Raji (cell line): ENCODE data around the gene CFAP77.

Experiments used
- POLR2A ChIP-seq: IDR thresholded peaks from 2 replicates; pipeline ENCODE4 v1.6.1; 2011; ENCODE audit warnings: low read depth, low read length, control low read depth; ENCODE audit not compliant: insufficient read depth

The CFAP77 gene

DNA sequence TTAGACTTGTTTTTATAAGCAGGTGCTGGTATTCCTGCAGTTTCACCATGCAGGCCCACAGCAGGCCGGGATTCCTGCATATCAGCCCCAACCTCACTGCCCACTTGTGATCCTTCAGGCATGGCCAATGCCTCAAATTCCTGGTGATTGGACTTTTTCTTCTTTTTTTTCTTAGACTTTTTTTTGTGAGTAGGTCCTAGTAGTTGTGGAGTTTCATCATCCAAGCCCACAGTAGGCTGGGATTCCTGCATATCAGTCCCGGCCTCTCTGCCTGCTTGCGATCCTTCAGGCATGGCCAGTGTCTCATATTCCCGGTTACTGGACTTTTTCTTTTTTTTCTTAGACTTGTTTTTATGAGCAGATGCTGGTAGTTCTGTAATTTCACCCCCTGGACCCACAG lies 8.2 kb upstream of the CFAP77 start:
- TF ChIP-seq POLR2A, result no peak

- no peak for TF ChIP-seq POLR2A
These were observed 5.7 kb upstream of the CFAP77 start for GRCh38 chr9:132404228-132404881.

GRCh38 chr9:132406554-132407122 lies 3.4 kb upstream of the CFAP77 start, which contains the start of gene TTF1:
Gene TTF1, minus strand, starts transcription at chr9:132406840. Its CDS starts 4,019 bp downstream, at chr9:132402821.
- TF ChIP-seq POLR2A, result peak; percentile 81

GRCh38 chr9:132407196-132407595 lies 2.8 kb upstream of the CFAP77 start:
- no peak for TF ChIP-seq POLR2A

DNA sequence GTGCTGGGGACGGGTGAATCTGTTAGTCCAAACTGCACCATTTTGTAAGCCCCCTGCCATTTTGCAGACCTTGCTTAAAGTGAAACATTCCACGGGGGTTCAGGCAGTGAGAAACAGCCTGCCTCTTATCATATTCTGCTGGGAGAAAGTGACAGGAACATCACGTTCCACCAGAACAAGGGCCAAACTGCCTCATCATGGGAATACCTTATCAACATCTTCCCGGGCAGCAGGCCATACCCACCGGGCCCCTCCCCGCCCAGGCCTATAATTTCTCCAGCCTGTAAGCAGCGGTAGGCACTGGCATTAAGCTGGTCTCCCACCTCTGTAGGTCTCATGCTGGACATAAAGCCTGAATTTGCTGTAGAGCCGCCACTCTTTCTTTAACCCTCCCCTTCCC lies 1.5 kb upstream of the CFAP77 start:
- no peak for TF ChIP-seq POLR2A

DNA sequence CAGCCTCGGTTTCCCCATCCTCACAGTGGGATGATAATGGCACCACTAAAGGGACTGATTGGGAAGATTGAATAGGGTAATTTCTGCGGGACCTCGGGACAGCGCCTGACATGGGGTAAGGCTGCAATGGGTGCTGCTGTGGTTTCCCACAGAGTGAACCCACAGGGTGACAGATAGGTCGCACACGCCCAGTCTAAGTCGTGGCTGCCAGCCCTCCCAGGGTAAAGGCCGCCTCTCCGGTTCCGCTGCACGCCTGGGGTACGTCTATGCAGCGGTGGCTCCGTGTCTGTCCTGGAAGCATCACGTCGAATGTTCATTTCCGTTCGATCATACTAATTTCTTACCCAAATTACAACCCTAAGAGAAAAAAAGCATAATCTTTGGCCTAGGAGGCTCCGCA lies 631 bp downstream of the CFAP77 start:
- TF ChIP-seq POLR2A, result no peak

- TF ChIP-seq POLR2A, result no peak
These were observed 1.1 kb downstream of the CFAP77 start for GRCh38 chr9:132411091-132411508.

DNA sequence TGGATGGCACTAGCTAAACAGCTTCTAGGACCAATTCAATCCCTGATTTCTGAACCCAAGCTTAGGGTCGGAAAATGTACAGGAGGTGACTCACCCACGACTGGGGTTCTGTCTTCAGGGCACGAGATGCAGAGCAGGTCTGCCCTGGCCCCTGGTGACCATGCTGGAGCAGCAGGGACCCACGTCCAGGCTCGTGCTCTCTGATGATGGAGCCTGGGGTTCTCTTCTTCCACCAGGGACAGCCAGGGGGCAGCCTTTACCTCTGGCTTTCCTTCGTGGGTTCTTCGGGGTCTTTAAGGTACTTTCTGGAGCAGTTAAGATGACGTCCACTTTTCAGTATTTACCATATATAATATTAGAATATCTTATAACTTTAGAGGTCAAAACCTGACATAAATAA lies 2.1 kb downstream of the CFAP77 start:
- TF ChIP-seq POLR2A, result no peak

- no peak for TF ChIP-seq POLR2A
These were observed 3.9 kb downstream of the CFAP77 start for GRCh38 chr9:132413926-132414325.

DNA sequence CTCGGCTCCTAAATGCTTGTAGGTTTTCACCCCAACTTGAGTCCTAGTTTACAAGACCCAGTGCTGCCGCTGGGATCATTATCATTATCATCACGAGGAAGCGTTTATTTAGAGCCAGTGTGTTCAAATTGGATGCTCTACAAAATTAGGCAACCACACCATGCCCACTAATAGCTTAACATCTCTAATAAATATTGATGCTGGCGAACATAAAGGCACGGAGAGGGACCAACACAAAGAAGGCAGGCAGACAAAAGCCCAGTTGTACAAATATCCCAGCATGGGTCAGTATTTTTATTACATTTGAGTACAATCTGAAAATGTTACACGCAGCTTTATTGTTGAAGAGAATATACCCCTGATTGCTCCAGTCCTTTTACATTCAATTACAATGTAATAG lies 4.7 kb downstream of the CFAP77 start:
- no peak for TF ChIP-seq POLR2A

DNA sequence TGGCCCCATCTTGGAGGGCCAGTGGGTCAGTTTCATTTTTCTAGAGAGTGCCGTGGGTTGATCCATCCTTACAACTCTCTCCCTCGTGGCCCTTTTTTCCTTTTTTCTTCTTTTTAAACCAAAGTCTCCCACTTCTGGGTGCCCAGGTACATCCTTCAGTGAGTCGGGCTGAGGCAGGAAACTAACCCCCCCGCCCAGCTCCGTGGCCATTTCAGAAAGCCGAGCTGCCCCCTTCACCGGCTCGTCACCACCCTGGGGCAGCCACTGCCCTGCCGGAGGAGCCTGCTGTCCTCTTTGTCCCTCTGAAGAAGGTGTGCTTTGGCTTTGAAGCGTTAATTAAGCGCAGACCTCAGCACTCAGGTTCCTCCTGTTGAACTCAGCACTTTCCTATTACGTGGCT lies 5.2 kb downstream of the CFAP77 start:
- no peak for TF ChIP-seq POLR2A

GRCh38 chr9:132418726-132419363 lies 8.8 kb downstream of the CFAP77 start:
- TF ChIP-seq POLR2A, result no peak

DNA sequence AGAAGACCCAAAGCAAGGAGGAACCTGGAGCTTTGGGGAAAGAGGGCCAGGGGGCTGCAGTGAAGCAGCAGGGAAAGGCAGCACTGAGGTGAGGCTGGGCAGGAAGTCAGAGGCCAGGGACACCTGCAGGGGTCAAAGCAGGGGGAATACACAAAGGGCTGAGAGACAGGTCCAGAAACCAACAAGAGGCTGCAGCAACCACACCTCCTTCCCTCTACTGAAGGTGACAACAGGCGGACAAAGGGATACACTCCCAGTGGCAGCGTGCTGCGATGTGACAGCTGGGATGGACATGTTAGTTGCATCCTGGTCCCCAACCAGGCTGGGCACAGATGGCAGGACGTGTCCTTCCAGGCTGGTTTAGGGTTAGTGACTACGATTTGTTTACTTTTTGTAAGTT lies 12.6 kb downstream of the CFAP77 start:
- no peak for TF ChIP-seq POLR2A

GRCh38 chr9:132423503-132423902 lies 13.5 kb downstream of the CFAP77 start:
- TF ChIP-seq POLR2A, result no peak

- no peak for TF ChIP-seq POLR2A
These were observed 15.1 kb downstream of the CFAP77 start for GRCh38 chr9:132424857-132425674.

- no peak for TF ChIP-seq POLR2A
These were observed 15.7 kb downstream of the CFAP77 start for GRCh38 chr9:132425675-132426062.
